NCI-H1417 treated with DMSO at 0.1 percent for 48 hours (cell line): Measurements from ENCODE around the gene LRCH4.
"Not testable (repeated sequence)": the region's sequence is repeated elsewhere in the genome, so short reads cannot be mapped to it uniquely, and the experiment has no call there.

ENCODE experiments used
- DNase-seq: peaks from one replicate; lab custom pipeline; 2025; lab: John Stamatoyannopoulos, UW

The LRCH4 gene

GRCh38 chr7:100544967-100545359 is 41.0 kb downstream of the LRCH4 start:
- DNase-seq: no peak

- DNase-seq: no peak
Observed at GRCh38 chr7:100544386-100544785, 41.5 kb downstream of the LRCH4 start.

GRCh38 chr7:100543586-100543985 is 42.3 kb downstream of the LRCH4 start:
- no peak for DNase-seq

GRCh38 chr7:100541309-100541708 is 44.6 kb downstream of the LRCH4 start:
- DNase-seq: not testable (repeated sequence)

- no peak for DNase-seq
Observed at GRCh38 chr7:100540073-100540723, 45.7 kb downstream of the LRCH4 start.

GRCh38 chr7:100539436-100540006 is 46.4 kb downstream of the LRCH4 start:
- no peak for DNase-seq

- DNase-seq: peak; percentile 98
Observed at GRCh38 chr7:100538654-100539435, 47.1 kb downstream of the LRCH4 start, which contains the start of gene AGFG2. TSS of gene AGFG2 (plus strand) at chr7:100539203. CDS start at chr7:100539347, 144 bp downstream.

GRCh38 chr7:100538348-100538653 is 47.6 kb downstream of the LRCH4 start:
- no peak for DNase-seq

- not testable (repeated sequence) for DNase-seq
Observed at GRCh38 chr7:100536695-100537094, 49.2 kb downstream of the LRCH4 start.

GRCh38 chr7:100535982-100536381 is 49.9 kb downstream of the LRCH4 start:
- not testable (repeated sequence) for DNase-seq

- DNase-seq: no peak
Observed at GRCh38 chr7:100532165-100533022, 53.5 kb downstream of the LRCH4 start.

GRCh38 chr7:100528108-100528866 is 57.6 kb downstream of the LRCH4 start:
- DNase-seq: not testable (repeated sequence)
